ENCODE measurements around the gene DPP9. TPM values are rescaled to one million over a fixed set of nuclear protein-coding genes. Genes with fewer than 3 reads are reported as not detected.
"Not testable (repeated sequence)": the region's sequence is repeated elsewhere in the genome, so short reads cannot be mapped to it uniquely, and the experiment has no call there.

DPP9 gene
- total RNA-seq, 2 donors from 2014 or later = 67.9 to 73.8 TPM

GRCh38 chr19:4717966-4718701 lies 5.5 kb downstream of the DPP9 start:
- no peaks in the 10 kb centered on the region for H3K27me3 ChIP-seq (replicated peaks; ENCODE audit: insufficient read depth)
- no peak overlapping the region for H3K4me3 ChIP-seq
- DNase-seq (ENCODE audit: low spot score) (no peak), ATAC-seq (ENCODE audit: insufficient number of reproducible peaks, low FRiP score, low read depth) (no peak)
- TF ChIP-seq, protein P1, sequence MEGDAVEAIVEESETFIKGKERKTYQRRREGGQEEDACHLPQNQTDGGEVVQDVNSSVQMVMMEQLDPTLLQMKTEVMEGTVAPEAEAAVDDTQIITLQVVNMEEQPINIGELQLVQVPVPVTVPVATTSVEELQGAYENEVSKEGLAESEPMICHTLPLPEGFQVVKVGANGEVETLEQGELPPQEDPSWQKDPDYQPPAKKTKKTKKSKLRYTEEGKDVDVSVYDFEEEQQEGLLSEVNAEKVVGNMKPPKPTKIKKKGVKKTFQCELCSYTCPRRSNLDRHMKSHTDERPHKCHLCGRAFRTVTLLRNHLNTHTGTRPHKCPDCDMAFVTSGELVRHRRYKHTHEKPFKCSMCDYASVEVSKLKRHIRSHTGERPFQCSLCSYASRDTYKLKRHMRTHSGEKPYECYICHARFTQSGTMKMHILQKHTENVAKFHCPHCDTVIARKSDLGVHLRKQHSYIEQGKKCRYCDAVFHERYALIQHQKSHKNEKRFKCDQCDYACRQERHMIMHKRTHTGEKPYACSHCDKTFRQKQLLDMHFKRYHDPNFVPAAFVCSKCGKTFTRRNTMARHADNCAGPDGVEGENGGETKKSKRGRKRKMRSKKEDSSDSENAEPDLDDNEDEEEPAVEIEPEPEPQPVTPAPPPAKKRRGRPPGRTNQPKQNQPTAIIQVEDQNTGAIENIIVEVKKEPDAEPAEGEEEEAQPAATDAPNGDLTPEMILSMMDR (IDR thresholded peaks at IDR 0.05) = no peak
- H3K9me3 ChIP-seq = no peaks in the 10 kb centered on the region
- peaks cover 19 to 51% of the 10 kb centered on the region in 2 donors for H3K4me1 ChIP-seq (ENCODE audit: control insufficient read depth in 1 of 2, low read depth in 2 of 2)
- no peak overlapping the region for H3K27ac ChIP-seq
- peaks cover 38% of the 10 kb centered on the region for H3K36me3 ChIP-seq

DNA sequence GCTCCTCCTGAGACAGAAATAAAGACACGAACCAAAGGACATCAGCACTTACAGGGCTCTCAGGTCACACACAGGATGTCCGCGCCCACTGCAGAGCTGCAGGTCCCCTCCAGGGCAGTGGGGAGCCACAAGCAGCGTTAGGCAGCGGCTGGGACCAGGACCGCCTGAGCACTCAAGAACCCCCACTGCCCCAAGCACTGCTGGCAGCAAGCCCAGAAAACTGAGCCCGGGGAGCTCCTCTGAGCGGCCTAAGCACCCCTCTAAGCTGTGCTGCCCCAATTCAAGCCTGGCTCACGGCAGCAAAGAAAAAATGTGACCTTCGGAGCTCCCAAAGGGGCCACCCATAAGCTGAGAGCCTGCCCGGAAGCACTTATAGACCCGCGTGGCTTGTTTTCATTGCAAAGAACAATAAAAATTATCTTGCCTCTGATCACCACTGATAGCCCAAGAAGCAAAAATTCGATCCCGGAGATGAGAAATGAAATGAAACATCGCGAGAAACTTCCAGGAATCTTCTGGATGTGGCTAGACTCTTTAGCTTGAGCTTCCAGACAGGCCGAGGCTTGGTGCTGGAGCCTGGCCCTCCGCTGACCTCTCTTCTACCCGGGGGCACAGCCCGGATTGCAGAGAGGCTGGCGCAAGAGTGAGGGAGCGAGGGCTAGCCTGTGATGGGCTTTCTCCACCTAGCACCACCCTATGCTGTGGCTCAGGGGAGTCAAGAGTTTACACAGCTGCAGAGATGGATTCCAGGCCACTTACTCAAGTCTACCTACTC lies 6.3 kb downstream of the DPP9 start:
- DNase-seq (ENCODE audit: low spot score) (no peak), ATAC-seq (ENCODE audit: insufficient number of reproducible peaks, low FRiP score, low read depth) (no peak)
- peaks cover 45% of the 10 kb centered on the region for H3K36me3 ChIP-seq
- H3K4me1 ChIP-seq (ENCODE audit: control insufficient read depth in 1 of 2, low read depth in 2 of 2) = peaks cover 13 to 46% of the 10 kb centered on the region in 2 donors
- no peaks in the 10 kb centered on the region for H3K27me3 ChIP-seq (replicated peaks; ENCODE audit: insufficient read depth)
- TF ChIP-seq, protein P1 (IDR thresholded peaks at IDR 0.05) = no peak
- H3K4me3 ChIP-seq = no peak overlapping the region
- no peak overlapping the region for H3K27ac ChIP-seq
- H3K9me3 ChIP-seq = no peaks in the 10 kb centered on the region

DNA sequence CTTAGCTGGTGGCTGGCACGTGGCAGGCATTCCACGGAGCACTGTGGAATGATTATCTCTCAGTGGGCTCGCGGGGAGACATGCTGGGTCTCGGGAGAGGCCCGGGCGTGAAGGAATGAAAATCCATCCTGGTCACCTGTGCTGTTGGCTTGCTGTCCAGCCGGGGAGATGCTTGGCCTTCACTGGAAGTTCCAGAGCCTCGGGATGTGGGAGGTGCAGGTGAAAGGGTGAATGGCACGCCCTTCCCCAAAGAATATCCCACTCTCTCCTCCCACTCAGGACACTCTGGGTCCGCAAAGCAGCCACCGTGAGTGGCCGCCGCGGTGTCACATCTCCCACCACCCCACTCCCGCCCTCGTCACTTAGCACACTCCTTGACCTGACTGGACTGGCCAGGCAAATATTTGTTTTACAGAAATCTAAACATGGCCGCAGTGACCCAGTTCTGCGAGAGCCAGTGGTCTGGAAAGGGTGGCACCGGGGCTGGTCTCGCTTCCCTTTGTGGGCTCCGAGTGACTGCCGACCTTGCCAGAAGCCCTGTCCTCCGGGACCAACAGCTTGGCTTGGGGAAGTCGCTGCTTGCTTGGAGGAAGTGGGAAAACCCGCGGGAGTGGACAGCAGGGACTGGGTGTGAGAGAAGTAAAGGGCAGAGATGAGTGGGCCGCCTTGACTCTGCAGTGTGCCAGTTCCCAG lies 8.0 kb downstream of the DPP9 start:
- H3K4me3 ChIP-seq = no peak overlapping the region
- no peaks in the 10 kb centered on the region for H3K9me3 ChIP-seq
- H3K27me3 ChIP-seq (replicated peaks; ENCODE audit: insufficient read depth) = no peaks in the 10 kb centered on the region
- TF ChIP-seq, protein P1 (IDR thresholded peaks at IDR 0.05) = no peak
- DNase-seq (ENCODE audit: low spot score) (no peak), ATAC-seq (ENCODE audit: insufficient number of reproducible peaks, low FRiP score, low read depth) (no peak)
- peak overlapping the region; percentile 59 to 66 for H3K27ac ChIP-seq
- H3K36me3 ChIP-seq = peaks cover 50% of the 10 kb centered on the region
- peaks cover 7 to 37% of the 10 kb centered on the region in 2 donors for H3K4me1 ChIP-seq (ENCODE audit: control insufficient read depth in 1 of 2, low read depth in 2 of 2)

- Histone ChIP-seq H3K36me3 (peaks cover 50% of the 10 kb centered on the region), H3K27ac (peak overlapping the region; percentile 59 to 66), H3K4me1 (ENCODE audit: control insufficient read depth in 1 of 2, low read depth in 2 of 2) (peaks cover 7 to 42% of the 10 kb centered on the region in 2 donors)
- not testable (repeated sequence) for H3K27me3 ChIP-seq (replicated peaks; ENCODE audit: insufficient read depth); H3K4me3 ChIP-seq; ATAC-seq (ENCODE audit: insufficient number of reproducible peaks, low FRiP score, low read depth); DNase-seq (ENCODE audit: low spot score); H3K9me3 ChIP-seq
Measured at GRCh38 chr19:4715178-4715528, 8.5 kb downstream of the DPP9 start.

DNA sequence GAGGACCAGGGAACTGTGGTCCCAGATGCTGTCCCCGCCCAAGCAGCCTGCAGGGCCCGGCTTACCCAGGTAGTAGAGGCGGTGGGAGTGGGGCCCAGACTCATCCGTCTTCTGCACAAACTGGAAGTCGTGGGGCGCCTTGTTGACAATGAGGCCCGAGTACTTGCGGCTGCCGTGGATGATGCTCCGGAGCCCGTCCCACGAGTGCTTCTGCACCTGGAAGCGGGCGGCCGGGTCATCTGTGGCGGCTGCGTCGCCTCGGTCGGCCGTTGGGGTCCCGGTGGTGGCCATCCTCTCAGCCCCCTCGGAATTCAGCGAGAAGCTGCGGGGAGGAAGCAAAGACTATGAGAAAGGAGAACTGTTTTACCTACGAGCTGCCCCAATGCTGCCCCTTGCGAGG lies 9.6 kb downstream of the DPP9 start:
- TF ChIP-seq, protein P1 (IDR thresholded peaks at IDR 0.05) = no peak

More for the DNA sequence above, 9.6 kb downstream of the DPP9 start:
- H3K27me3 ChIP-seq (replicated peaks; ENCODE audit: insufficient read depth) = no peaks in the 10 kb centered on the region
- H3K4me3 ChIP-seq = no peak overlapping the region
- H3K4me1 ChIP-seq (ENCODE audit: control insufficient read depth in 1 of 2, low read depth in 2 of 2) = peaks cover 17 to 54% of the 10 kb centered on the region in 2 donors
- peak overlapping the region; percentile 56 to 75 for H3K27ac ChIP-seq
- peaks cover 43% of the 10 kb centered on the region for H3K36me3 ChIP-seq
- H3K9me3 ChIP-seq = no peaks in the 10 kb centered on the region
- ATAC-seq (ENCODE audit: insufficient number of reproducible peaks, low FRiP score, low read depth) = no peak
- DNase-seq (ENCODE audit: low spot score) = no peak

All from thoracic aorta (tissue), 2 donors.